Middle frontal gyrus (tissue), 1 donor: ENCODE data around the gene MRFAP1.
"Not testable (repeated sequence)": the region's sequence is repeated elsewhere in the genome, so short reads cannot be mapped to it uniquely, and the experiment has no call there.

Experiments
- DNase-seq: peaks from one replicate; pipeline ENCODE4 v3.0.0-alpha.2; 2015; ENCODE audit warnings: low spot score; ENCODE audit errors: extremely low spot score

The MRFAP1 gene

DNA sequence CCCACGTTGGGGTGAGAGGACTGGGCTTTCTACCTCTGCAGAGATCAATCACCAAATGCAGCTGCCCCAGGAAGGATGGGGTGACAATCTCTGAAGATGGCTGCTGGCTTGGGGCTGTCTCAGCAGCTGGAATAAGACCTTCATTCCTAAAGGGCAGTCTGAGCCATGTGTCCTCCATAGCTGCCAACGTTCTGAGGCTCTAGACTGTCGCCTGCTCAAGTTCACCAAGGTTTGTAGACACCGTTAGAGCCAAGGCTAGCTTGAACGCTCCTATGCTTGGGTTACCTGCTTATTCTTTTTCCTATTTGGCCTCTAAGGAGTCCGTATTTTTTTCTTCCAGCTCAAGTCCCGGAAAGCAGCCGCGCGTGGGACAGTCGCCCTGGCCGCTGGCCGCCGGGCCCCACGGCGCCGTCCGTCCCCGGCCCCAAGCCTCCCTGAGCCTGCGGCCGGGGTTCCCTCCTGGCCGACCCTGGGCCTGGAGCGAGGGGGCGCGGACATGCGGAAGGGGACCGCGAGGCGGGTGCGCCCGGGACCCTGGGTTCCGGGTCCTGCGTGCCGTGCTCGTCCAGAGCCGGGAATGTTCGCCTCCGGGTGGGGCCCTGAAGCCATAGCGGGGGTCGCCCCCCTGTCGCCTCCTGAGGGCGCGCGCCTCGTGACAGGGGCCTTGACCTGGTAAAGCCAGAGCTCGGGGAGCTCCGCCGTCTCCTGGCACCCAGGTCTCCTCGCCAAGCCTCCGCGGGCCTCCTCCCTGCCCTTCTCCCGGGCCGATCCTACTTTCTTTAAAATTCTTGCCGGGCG, 23.3 kb downstream of the MRFAP1 start:
- no peak for DNase-seq

DNA sequence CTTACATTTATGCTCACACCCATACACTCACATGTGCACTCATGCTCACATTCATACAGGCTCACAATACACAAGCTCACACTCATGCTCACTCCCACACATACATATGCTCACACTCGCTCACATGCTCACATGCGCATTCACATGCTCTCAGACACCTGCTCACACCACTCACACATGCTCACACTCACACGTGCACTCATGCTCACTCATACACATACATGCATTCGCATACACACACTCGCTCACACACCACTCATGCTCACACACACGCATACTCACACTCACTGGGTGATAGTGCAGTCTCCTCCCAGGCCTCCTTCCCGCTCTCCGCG, 24.8 kb downstream of the MRFAP1 start:
- no peak for DNase-seq

DNA sequence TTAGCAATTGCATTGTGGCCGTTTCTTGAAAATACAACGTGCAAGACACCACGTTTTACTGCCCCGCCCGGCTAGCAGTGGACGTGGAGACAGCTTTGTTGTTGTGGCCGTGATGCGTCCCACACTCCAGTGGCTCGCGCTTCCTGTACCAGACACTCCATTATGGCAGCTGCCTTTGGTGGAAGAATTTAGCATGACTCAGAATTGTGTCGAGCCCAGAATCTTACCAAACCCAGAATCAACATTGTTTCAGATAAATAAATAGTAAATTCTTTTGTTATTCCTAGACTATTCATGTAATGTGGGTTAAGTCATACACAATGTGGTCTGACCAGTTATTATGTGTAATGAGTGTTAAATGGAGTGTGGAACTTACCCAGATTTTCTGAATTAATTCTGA, 27.9 kb downstream of the MRFAP1 start:
- no peak for DNase-seq

DNA sequence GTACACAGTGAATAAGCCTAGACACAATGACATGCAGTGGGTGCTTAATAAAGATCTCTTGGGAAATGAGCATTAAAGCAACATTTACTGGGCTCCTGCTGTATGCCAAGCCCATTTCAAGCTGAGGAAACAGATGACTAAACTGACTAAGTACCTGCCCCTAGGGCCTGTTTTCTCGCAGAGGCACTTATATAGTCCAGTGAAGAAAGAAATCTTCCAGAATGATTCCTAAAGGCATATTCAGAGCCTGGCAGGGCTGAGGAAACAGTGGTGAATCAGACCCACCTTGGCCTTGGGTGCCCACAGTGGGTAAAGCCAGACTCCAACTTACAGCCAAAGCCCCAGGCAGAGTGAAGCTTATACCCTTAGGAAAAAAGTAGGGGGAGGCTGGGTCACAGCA, 31.2 kb downstream of the MRFAP1 start:
- DNase-seq = no peak

DNA sequence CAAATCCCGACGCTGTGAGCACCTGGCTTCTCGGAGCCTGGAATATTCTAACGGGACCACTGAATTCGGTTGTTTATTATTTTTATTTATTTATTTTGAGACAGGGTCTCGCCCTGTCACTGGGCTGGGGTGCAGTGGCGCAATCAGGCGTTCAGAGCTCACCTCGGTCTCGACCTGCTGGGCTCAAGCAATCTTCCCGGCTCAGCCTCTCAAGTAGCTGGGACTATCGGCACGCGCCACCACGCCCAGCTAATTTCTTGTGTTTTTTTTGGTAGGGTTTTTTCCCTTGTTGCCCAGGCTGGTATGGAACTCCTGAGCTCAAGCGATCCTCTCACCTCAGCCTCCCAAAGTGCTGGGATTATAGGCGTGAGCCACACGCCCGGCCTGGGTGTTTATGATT, 31.6 kb downstream of the MRFAP1 start:
- DNase-seq = no peak

DNA sequence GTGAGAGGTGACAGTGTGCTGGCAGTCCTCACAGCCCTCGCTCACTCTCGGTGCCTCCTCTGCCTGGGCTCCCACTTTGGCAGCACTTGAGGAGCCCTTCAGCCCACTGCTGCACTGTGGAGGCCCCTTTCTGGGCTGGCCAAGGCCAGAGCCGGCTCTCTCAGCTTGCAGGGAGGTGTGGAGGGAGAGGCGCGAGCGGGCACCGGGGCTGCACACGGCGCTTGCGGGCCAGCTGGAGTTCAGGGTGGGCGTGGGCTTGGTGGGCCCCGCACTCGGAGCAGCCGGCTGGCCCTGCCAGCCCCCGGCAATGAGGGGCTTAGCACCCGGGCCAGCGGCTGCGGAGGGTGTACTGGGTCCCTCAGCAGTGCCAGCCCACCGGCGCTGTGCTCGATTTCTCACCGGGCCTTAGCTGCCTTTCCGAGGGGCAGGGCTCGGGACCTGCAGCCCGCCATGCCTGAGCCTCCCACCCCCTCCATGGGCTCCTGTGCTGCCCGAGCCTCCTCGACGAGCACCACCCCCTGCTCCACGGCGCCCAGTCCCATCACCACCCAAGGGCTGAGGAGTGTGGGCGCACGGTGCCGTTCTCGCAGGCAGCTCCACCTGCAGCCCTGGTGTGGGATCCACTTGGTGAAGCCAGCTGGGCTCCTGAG, 32.2 kb downstream of the MRFAP1 start:
- DNase-seq = not testable (repeated sequence)

DNA sequence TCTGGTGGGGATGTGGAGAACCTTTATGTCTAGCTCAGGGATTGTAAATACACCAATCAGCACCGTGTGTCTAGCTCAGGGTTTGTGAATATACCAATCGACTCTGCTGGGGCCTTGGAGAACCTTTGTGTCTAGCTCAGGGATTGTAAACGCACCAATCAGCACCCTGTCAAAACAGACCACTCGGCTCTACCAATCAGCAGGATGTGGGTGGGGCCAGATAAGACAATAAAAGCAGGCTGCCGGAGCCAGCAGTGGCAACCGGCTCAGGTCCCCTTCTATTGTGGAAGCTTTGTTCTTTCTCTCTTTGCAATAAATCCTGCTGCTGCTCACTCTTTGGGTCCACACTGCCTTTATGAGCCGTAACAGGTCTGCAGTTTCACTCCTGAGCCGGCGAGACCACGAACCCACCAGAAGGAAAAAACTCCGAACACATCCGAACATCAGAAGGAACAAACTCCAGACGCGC, 32.7 kb downstream of the MRFAP1 start:
- not testable (repeated sequence) for DNase-seq

DNA sequence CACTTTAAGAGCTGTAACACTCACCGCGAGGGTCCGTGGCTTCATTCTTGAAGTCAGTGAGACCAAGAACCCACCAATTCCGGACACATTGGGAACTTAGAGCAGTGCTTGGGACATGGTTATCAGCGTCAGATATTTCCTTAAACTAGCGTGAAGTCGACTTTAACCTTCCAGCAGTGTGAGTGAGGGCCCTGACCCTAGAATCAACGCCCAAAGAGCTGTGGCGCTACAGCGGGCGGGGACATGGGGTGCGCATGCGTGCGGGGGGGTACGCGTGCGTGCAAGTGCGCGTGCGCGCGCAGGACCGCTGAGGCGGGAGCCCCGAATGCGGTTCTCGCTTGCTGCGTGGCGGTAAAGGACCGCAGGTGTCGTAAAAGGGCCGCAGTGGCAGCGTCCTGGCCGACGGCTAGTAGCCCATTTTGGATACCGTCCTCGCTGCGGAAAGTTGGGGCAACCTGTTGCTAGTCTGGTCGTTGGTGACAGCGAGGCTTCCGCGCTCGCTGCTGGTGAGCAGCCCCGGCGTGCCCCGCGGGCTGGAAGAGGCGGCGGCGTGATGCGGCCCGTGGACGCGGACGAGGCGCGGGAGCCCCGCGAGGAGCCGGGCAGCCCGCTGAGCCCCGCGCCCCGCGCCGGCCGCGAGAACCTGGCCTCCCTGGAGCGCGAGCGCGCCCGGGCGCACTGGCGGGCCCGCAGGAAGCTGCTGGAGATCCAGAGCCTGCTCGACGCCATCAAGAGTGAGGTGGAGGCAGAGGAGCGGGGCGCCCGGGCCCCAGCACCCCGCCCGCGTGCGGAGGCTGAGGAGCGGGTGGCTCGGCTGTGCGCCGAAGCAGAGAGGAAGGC, 33.4 kb downstream of the MRFAP1 start:
- DNase-seq = peak; percentile 92

DNA sequence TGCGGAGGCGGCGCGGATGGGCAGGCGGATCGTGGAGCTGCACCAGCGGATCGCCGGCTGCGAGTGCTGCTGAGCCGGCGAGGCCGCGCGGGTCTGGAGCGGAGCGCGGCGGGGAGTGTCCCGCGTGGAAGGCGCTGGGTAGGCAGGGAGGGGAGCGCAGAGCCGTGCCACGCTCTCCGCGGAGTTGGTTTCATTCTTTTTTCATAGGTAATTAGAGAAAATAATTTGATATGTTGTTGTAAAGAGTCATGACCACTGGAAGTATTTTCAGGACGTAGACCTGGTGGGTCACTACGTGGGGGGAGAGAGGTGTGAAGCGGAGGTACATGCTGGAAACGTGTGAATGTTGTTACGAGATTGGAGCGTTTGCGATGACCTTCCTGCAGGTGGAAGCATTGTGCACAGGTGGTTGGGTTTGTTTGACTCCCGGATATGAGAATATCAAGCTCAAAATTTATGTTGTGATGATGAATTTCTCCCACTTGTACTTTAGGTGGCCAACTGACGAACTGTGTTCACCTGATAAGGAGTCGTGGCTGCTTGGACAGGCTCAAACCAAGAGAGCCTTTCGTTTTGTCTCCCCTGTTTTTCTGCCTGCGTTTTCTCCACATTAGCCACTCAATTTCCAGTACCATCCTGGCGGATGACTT, 34.1 kb downstream of the MRFAP1 start:
- DNase-seq = no peak

DNA sequence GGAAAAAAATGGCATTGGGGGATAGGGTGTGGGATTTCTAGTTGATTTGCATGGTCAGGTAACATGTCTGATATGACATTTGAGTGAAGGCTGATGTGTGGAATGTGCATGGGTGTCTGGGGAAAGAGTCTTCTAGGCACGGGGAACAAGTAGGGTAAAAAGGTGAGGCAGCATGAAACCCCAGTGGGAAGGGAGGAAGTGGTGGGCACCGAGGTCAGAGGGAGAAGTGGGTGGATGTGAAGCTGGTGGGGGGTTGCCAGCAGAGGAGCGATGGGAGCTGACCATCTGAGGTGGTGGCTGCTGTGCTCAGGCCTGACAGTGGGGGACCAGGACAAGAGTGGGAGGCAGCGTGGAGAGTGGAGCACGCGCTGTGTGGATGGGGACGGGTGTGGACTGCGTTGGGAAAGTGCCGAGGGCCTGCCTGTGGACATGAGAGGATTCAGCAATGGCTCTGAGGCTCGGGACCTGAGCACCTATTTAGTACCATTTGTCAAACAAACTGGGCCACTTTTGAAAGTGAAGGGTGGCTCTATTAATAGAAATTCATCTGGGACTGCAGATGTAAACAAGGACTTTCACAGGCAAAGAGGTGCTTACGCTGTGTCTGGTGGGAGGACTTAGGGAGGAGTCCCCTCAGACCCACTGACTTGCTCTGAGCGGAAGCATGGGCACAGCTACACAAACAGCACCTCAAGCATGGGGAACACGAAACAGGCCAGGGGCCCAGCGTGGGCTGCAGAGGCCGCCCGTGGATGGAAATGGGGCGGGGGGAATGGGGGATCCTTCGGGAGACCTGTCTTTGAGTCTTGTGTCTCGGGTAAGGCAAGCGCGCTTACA, 36.5 kb downstream of the MRFAP1 start:
- DNase-seq = no peak

DNA sequence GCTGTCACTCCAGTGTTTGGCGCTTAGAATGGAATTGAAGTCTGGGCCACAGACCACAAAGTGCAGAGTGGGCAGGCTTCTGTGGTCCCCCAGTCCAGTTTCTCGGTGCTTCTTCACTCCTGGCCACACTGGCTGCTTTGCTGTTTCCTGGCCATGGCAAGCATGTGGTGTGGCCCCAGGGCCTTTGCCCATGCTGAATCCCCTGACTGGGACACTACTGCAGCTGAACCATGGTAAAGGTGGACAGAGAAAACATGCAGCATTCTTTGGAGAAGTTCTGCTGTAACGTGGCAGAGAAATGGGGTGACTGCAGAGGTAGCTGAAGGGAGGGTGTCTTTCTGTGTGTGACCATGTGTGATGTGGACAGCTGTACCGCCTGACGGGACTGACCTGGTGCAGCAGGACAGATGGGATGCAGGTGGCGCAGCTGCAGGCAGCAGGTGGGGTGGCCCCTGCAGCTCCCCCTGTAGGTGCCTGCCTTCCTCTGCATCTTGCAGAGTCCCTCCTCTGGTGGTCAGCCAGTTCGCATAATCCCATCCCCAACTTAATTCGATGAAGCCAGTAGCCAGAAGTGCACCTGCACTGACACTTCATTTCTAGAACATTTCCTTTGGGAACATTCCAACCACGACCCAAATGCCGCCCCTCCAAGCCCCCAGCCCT, 40.0 kb downstream of the MRFAP1 start:
- DNase-seq = no peak

DNA sequence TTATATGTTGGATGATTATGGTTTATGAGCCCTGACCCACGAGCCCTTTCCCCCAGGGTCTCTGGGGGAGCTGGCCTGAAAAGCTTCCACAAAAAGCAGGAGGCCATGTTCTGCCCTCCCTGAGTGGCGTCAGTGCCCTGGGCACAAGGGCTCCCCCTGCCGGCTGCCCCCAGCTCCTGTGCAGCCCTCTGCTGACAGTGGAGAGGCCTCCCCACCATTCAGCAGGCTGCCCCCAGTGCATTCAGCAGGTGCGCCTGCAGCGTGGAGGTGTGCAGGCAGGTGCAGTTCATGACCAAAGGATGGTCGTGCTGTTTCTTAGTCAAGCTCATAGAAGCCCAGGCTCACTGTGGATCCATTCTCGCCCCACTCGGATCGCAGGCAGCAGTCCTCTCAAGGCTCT, 40.7 kb downstream of the MRFAP1 start:
- no peak for DNase-seq

DNA sequence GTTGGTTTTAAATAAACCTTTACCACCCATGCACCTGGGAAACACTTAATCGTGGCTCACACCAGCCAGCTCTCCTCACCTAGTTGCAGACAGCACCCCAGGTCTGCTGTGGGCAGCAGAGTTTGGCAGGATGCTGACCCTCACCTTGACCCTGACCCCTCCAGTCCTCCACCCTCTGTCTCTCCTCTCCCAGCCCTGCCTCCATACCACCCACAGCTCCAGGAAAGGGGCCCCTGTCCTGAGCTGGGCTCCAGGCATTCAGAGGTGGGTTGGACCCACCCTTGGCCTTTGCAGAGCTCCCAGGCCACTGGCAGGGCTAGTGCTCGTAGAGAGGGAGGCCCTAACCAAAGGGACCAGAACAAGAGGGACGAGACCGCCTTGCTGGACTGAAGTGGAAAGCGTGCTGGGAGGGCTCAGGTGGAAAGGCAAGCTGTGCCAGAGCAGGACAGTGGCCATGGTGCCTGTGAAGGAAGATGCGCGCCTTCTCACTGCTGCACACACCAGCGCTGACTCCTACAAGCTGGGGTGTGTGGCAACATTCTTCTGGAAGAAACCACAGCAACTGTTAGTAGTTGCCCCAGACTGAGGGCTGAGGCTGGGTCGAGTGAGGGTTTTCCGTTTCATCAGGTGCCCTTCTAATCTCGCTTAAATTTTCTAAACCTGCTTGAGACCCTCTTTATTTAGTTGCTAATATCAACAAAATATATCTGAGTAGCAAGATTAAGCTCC, 42.5 kb downstream of the MRFAP1 start:
- no peak for DNase-seq

DNA sequence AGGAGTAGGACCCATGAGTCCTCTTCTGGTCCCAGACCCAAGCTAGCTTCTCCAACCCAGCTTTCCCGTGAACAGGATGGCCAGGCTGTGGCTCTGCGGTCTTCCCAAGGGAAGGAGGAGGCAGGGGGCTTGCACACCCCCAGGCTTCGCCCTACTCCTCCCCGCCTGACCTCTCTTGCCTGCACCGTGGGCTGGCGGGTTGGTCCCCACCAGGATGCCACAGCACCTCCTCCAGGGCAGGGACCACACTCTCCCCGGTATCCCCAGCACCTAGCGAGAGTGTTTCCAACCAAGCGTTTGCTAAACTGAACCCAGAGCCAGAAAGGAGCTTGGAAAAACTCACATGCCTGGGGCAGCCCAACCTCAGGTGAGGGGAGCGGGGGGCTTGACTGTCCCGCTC, 44.2 kb downstream of the MRFAP1 start:
- no peak for DNase-seq

DNA sequence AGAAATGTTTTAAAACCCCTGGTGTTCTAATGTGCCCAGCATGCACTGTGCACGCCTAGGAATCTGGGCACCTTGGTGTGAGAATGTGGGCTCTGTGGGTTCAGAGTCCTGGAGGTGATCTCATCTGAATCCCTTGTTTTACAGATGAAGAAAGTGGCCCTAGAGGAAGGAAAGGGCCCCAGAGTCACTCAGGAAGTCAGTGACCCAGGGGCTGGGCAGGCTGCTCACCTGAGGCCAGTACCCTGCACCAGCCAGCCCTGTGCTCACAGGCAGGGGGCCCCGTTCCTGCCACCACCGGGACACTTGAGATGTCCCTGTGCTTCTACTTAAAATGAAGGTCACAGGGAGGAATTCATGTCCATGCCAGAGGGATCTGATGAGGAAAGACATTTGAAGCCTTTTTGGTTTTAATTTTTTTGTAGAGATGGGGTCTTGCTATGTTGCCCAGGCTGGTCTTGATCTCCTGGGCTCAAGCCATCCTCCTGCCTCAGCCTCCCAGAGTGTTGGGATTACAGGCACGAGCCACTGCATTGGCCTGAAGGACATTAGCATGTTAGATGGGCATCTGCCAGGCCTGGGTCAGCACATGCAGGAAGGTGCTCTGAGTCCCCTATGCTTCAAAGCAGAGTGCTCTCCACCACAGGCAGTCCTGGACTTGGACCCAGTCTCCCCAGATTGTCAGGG, 45.8 kb downstream of the MRFAP1 start:
- DNase-seq = no peak

DNA sequence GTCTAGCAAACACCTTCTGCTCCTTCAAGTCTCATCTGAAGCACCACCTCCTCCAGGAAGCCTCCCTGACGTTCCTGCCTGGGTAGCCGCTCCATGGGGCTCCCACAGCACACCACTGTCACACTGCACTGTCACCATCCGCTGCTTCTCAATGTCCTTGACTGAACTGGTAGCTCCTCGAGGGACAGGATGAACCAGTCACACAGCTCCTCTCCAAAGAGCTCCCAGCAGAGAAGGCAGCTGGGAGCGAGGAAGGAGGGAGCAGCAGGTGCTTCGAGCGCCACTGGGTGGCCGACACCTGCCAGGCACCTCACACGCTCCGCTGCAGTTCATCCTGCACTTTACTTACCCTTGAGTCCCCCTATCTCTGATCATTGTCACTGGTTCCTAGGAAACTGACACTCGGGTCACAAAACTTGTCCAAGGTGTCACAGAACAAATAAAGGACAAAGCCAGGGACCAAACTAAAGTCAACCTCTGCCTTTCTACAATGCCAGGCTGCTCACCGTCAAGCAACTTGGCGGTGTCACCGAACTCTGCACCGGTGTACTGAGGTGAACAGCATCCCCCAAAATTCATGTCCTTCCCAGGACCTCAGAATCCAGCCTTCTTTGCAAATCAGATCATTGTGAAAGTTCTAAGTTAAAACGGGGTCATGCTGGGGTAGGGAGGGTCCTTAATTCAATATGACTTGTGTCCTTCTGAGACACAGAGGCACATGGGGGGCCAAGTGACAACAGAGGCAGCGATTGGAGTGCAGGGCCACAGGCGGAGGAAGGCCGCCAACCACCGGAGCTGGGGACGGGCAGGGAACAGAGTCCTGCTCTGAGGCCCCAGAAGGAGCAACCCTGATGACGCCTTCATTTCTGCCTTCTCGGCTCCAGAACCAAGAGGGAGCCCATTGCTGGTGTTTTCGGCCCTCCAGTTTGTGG, 47.7 kb downstream of the MRFAP1 start:
- no peak for DNase-seq

DNA sequence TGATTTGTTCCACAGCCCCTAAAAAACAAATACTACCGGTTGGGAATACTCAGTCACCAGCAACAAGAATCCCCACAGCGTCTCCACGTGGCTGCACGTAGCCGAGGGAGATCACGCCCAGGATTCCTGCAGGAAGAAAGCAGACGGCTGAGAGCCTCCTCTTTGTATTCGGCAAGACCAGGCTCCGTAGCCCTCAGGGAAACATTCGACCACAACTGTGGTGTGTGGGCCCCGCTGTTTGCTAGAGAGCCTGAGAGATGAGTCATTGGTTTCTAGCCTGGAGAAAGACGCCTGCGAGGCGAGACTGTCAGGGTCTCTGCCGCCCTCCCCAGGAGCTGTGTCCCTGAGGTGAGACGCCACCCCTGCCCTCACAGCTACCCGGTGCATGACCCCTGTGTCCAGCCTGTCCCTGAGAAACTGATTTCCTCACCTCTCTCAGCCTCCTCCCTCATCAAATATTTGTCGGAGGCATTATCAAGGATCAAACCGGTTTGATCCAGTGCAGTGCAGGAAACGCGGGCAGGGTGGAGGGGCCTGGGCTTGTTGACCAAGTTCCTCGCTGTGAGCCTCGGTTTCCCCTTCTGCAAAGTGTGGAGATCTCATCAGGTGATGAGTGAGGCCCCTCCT, 48.5 kb downstream of the MRFAP1 start:
- DNase-seq = no peak
